Measurements from ENCODE around the gene UNG. TPM values are rescaled to one million over a fixed set of nuclear protein-coding genes. Genes with fewer than 3 reads are reported as not detected.

Gene UNG
- total and polyA plus RNA-seq, 2 of the 4 experiments (the other 2 are of a cell fraction) = 13.3 to 16.0 TPM

DNA sequence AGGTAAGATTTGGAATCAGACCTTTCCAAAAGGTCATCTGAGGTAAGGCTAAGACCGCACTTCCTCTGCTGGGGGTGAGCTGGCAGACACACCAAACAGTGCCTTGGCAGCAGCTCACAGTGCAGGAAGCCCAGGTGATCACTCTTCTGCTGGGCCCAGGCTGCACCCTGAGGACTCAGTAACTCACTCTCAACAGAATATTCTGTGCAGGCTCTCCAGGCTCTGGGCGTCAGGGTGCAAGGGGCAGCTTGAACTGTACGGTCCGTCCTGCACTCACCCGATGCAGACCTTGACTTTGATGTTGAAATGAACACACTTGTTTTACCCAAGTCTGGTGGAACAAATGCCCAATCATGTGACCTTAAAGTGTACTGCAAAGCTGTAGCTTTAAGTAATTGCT is 10.1 kb upstream of the UNG start:
- H3K27ac ChIP-seq (ENCODE audit: insufficient read depth, low read length) = no peak overlapping the region
- CTCF ChIA-PET = interaction anchor here (0.6 kb wide), 1 partner anchor 25 kb away, joined by 6 read pairs; no protein-coding TSS in a partner anchor
- H4K8ac ChIP-seq (ENCODE audit: low read depth in 2 of 2, low read length in 2 of 2) = no peak overlapping the region
- no peak overlapping the region for H2BK5ac ChIP-seq (ENCODE audit: low read depth, low read length, poor library complexity, severe bottlenecking)
- no peak overlapping the region for H2AFZ ChIP-seq (replicated peaks; ENCODE audit: low read length, poor library complexity)
- H4K20me1 ChIP-seq (ENCODE audit: insufficient read depth, low read length) = no peaks in the 10 kb centered on the region
- H3K79me1 ChIP-seq (ENCODE audit: low read depth in 1 of 2, low read length in 2 of 2) = peaks cover 0 to 7% of the 10 kb centered on the region in 2 experiments
- no peak for DNase-seq
- H3K4me3 ChIP-seq (ENCODE audit: insufficient read depth, low read depth, low read length) = no peak overlapping the region
- peaks cover 34% of the 10 kb centered on the region for H3K36me3 ChIP-seq (ENCODE audit: control insufficient read depth, insufficient read depth, low read length)
- no peak overlapping the region for H3K56ac ChIP-seq (ENCODE audit: extremely low read depth, insufficient read depth, low read length)
- no peak overlapping the region for H3K14ac ChIP-seq (replicated peaks; ENCODE audit: low read depth, low read length)
- no peak overlapping the region for H3K9ac ChIP-seq (ENCODE audit: low read depth, low read length)
- no peak overlapping the region for H4K91ac ChIP-seq (ENCODE audit: insufficient read depth, low read depth, low read length)
- WGBS, 2 experiments (ENCODE audit: extremely low coverage in 2 of 2, insufficient read length in 1 of 2) = no CpG with 5 or more reads among the region's 5 CpGs
- POLR2A ChIA-PET (ENCODE audit: unreplicated experiment) = interaction anchor here (0.6 kb wide), 1 partner anchor 408 kb away, joined by 5 read pairs; no protein-coding TSS in a partner anchor
- dilution Hi-C loops (cut with HindIII; ENCODE audit: low sequenced_read_pairs, unreplicated experiment) (no loop called here), in situ Hi-C loops (cut with MboI; ENCODE audit: low sequenced_read_pairs) (loop anchor here (25.0 kb wide), 1 partner anchor 450 kb away; the partner anchor contains the start of gene SELPLG), intact Hi-C loops (cut with micrococcal nuclease) (no loop called here)
- no peak overlapping the region for H3K4me2 ChIP-seq (ENCODE audit: low read depth, low read length)
- no peak overlapping the region for H2AK9ac ChIP-seq (replicated peaks; ENCODE audit: low read depth, low read length, poor library complexity)
- no peak overlapping the region for H3K23ac ChIP-seq (ENCODE audit: low read depth, low read length)
- TF ChIP-seq FOS (IDR thresholded peaks at IDR 0.05; ENCODE audit: low read depth, low read length) (no peak), MXI1 (IDR thresholded peaks at IDR 0.05; ENCODE audit: borderline replicate concordance, low read depth, low read length) (no peak), RFX5 (IDR thresholded peaks at IDR 0.05; ENCODE audit: low read depth, low read length) (no peak), MAFK (IDR thresholded peaks at IDR 0.05; ENCODE audit: low read depth, low read length) (no peak), BHLHE40 (IDR thresholded peaks at IDR 0.05; ENCODE audit: low read depth, low read length) (no peak), NFE2L2 (IDR thresholded peaks at IDR 0.05; ENCODE audit: low read depth, low read length) (no peak), CHD1 (IDR thresholded peaks at IDR 0.05; ENCODE audit: low read depth, low read length) (no peak), POLR2A (IDR thresholded peaks at IDR 0.05; ENCODE audit: low read depth, low read length) (no peak), SMC3 (IDR thresholded peaks at IDR 0.05; ENCODE audit: low read depth, low read length) (no peak), RAD21 (IDR thresholded peaks at IDR 0.05; ENCODE audit: low read length) (no peak), RCOR1 (IDR thresholded peaks at IDR 0.05; ENCODE audit: insufficient replicate concordance, low read length) (no peak), MAZ (IDR thresholded peaks at IDR 0.05; ENCODE audit: borderline replicate concordance, low read depth, low read length) (no peak), CEBPB (IDR thresholded peaks at IDR 0.05; ENCODE audit: low read depth, low read length) (no peak)
- TF ChIP-seq, protein P1, sequence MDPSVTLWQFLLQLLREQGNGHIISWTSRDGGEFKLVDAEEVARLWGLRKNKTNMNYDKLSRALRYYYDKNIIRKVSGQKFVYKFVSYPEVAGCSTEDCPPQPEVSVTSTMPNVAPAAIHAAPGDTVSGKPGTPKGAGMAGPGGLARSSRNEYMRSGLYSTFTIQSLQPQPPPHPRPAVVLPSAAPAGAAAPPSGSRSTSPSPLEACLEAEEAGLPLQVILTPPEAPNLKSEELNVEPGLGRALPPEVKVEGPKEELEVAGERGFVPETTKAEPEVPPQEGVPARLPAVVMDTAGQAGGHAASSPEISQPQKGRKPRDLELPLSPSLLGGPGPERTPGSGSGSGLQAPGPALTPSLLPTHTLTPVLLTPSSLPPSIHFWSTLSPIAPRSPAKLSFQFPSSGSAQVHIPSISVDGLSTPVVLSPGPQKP (IDR thresholded peaks at IDR 0.05; ENCODE audit: borderline replicate concordance, low read depth, low read length) = no peak
- TF ChIP-seq, protein P2, sequence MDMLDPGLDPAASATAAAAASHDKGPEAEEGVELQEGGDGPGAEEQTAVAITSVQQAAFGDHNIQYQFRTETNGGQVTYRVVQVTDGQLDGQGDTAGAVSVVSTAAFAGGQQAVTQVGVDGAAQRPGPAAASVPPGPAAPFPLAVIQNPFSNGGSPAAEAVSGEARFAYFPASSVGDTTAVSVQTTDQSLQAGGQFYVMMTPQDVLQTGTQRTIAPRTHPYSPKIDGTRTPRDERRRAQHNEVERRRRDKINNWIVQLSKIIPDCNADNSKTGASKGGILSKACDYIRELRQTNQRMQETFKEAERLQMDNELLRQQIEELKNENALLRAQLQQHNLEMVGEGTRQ (IDR thresholded peaks at IDR 0.05; ENCODE audit: low read depth, low read length) = no peak
- TF ChIP-seq, protein P3, sequence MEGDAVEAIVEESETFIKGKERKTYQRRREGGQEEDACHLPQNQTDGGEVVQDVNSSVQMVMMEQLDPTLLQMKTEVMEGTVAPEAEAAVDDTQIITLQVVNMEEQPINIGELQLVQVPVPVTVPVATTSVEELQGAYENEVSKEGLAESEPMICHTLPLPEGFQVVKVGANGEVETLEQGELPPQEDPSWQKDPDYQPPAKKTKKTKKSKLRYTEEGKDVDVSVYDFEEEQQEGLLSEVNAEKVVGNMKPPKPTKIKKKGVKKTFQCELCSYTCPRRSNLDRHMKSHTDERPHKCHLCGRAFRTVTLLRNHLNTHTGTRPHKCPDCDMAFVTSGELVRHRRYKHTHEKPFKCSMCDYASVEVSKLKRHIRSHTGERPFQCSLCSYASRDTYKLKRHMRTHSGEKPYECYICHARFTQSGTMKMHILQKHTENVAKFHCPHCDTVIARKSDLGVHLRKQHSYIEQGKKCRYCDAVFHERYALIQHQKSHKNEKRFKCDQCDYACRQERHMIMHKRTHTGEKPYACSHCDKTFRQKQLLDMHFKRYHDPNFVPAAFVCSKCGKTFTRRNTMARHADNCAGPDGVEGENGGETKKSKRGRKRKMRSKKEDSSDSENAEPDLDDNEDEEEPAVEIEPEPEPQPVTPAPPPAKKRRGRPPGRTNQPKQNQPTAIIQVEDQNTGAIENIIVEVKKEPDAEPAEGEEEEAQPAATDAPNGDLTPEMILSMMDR (conservative IDR thresholded peaks at IDR 0.05; ENCODE audit: low read depth, low read length) = no peak
- BruUV-seq (replicated peaks) = no TSS peak
- H2BK120ac ChIP-seq (ENCODE audit: low read depth, low read length) = no peak overlapping the region
- no peak overlapping the region for H4K5ac ChIP-seq (ENCODE audit: low read depth, low read length)
- H3K9me3 ChIP-seq (ENCODE audit: control insufficient read depth, insufficient read depth, low read length) = no peaks in the 10 kb centered on the region
- no peak overlapping the region for H2AK5ac ChIP-seq (ENCODE audit: low read depth, low read length)
- no peaks in the 10 kb centered on the region for H3K27me3 ChIP-seq (ENCODE audit: control insufficient read depth, insufficient read depth, low read length)
- H2BK20ac ChIP-seq (ENCODE audit: low read depth, low read length) = no peak overlapping the region
- no peak for ATAC-seq (ENCODE audit: low read depth)
- H3K4me1 ChIP-seq (ENCODE audit: control insufficient read depth, insufficient read depth, low read length) = peaks cover 3% of the 10 kb centered on the region; the same call in 1 of the 2 replicates
- H3K4ac ChIP-seq (ENCODE audit: low read depth, low read length) = no peak overlapping the region
- no peak overlapping the region for H3K18ac ChIP-seq (ENCODE audit: low read depth, low read length)
- H3K9me1 ChIP-seq (ENCODE audit: insufficient read depth, low read length) = no peaks in the 10 kb centered on the region
- H2BK15ac ChIP-seq (ENCODE audit: low read depth, low read length) = no peak overlapping the region
